Esophagus muscularis mucosa (tissue), 4 donors: Measurements from ENCODE around the gene SEMA5A.

Source experiments
- EP300 ChIP-seq: sonication (generic); formaldehyde crosslinking; IDR thresholded peaks from one replicate; pipeline ENCODE4 v1.6.1; 2017; ENCODE audit warnings: antibody characterized with exemption
- POLR2A ChIP-seq: fragments of 450-650 bp; IDR thresholded peaks from one replicate; pipeline ENCODE4 v1.6.1; 2017; ENCODE audit warnings: antibody characterized with exemption, moderate library complexity, mild to moderate bottlenecking, low read depth
- TF ChIP-seq, protein P1 (sequence below), 3 experiments: fragments of 200-600 bp in 2 of 3; fragments of 450-650 bp in 1 of 3; sonication (generic) in 2 of 3; IDR thresholded peaks; one replicate each; pipeline ENCODE4 v1.5.1; 2017 to 2019; ENCODE audit warnings: antibody characterized with exemption in 3 of 3, mild to moderate bottlenecking in 2 of 3, moderate library complexity in 1 of 3

DNA sequence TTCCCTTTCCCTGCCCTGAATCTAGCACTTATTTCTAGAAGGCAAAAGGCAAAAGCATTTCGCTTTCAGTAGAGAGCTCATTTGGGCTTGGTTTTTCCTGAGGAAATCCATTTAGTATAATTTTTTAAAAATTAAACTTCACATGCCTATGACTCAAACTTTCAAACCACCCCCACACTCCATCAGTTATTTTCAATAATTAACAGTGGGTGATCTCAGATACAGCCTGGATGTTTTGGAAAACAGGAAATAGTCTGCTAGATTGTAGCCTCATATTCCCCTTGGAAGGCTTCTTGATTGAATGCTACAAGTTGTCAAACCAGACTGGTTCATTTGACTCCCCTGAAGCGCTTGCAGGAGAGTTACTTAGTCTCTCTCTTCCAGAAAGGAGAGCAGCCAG lies 40.6 kb downstream of the SEMA5A start:
- TF ChIP-seq, protein P1, sequence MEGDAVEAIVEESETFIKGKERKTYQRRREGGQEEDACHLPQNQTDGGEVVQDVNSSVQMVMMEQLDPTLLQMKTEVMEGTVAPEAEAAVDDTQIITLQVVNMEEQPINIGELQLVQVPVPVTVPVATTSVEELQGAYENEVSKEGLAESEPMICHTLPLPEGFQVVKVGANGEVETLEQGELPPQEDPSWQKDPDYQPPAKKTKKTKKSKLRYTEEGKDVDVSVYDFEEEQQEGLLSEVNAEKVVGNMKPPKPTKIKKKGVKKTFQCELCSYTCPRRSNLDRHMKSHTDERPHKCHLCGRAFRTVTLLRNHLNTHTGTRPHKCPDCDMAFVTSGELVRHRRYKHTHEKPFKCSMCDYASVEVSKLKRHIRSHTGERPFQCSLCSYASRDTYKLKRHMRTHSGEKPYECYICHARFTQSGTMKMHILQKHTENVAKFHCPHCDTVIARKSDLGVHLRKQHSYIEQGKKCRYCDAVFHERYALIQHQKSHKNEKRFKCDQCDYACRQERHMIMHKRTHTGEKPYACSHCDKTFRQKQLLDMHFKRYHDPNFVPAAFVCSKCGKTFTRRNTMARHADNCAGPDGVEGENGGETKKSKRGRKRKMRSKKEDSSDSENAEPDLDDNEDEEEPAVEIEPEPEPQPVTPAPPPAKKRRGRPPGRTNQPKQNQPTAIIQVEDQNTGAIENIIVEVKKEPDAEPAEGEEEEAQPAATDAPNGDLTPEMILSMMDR (IDR thresholded peaks at IDR 0.05), result no peak
- TF ChIP-seq EP300 (no peak), POLR2A (no peak)
